GM19395 (cell line): ENCODE measurements around the gene BAK1.
A peak's percentile ranks its signal among the peaks of the same experiment; 100 is the strongest.

Experiments
- ATAC-seq: cut with Tn5 transposase; IDR thresholded peaks from one replicate; pipeline ENCODE4 v1.9.1; 2021; ENCODE audit warnings: mild to moderate bottlenecking, moderate library complexity; ENCODE audit not compliant: unreplicated experiment

The BAK1 gene

GRCh38 chr6:33587529-33587928 lies 7.5 kb upstream of the BAK1 start:
- no peak for ATAC-seq

- ATAC-seq, result no peak
Observed at GRCh38 chr6:33586108-33586640, 6.1 kb upstream of the BAK1 start.

GRCh38 chr6:33585403-33586107 lies 5.5 kb upstream of the BAK1 start:
- ATAC-seq, result no peak

GRCh38 chr6:33584700-33585402 lies 4.8 kb upstream of the BAK1 start:
- no peak for ATAC-seq

- ATAC-seq, result no peak
Observed at GRCh38 chr6:33583591-33584155, 3.6 kb upstream of the BAK1 start.

GRCh38 chr6:33581186-33581585 lies 1.1 kb upstream of the BAK1 start:
- no peak for ATAC-seq

- ATAC-seq, result no peak
Observed at GRCh38 chr6:33578588-33579011, 1.5 kb downstream of the BAK1 start.

GRCh38 chr6:33578164-33578563 lies 1.9 kb downstream of the BAK1 start:
- ATAC-seq, result no peak

GRCh38 chr6:33577718-33578117 lies 2.4 kb downstream of the BAK1 start:
- no peak for ATAC-seq

GRCh38 chr6:33577106-33577535 lies 3.0 kb downstream of the BAK1 start:
- ATAC-seq, result no peak

- no peak for ATAC-seq
Observed at GRCh38 chr6:33576668-33577067, 3.4 kb downstream of the BAK1 start.

- ATAC-seq, result no peak
Observed at GRCh38 chr6:33575211-33575610, 4.9 kb downstream of the BAK1 start.

GRCh38 chr6:33571637-33572316 lies 8.3 kb downstream of the BAK1 start:
- no peak for ATAC-seq

GRCh38 chr6:33570806-33571636 lies 9.1 kb downstream of the BAK1 start:
- ATAC-seq, result peak; percentile 90

GRCh38 chr6:33568826-33569570 lies 11.1 kb downstream of the BAK1 start:
- ATAC-seq, result no peak

GRCh38 chr6:33567836-33568235 lies 12.2 kb downstream of the BAK1 start:
- no peak for ATAC-seq

- ATAC-seq, result no peak
Observed at GRCh38 chr6:33566182-33567084, 13.6 kb downstream of the BAK1 start.

GRCh38 chr6:33558801-33559200 lies 21.3 kb downstream of the BAK1 start:
- no peak for ATAC-seq

- no peak for ATAC-seq
Observed at GRCh38 chr6:33557376-33557775, 22.7 kb downstream of the BAK1 start.
